AG04450 (cell line): ENCODE data around the gene CPSF7. TPM values are rescaled to one million over a fixed set of nuclear protein-coding genes. Genes with fewer than 3 reads are reported as not detected.

ENCODE experiments used
- CTCF ChIA-PET: fragments of 300-600, 350-600 bp; formaldehyde crosslinking; extraction: SDS; loops from one replicate; lab custom pipeline; 2022; ENCODE audit warnings: antibody characterized with exemption, inconsistent platforms; lab: Charles Lee
- POLR2A ChIA-PET: fragments of 350-600 bp; formaldehyde crosslinking; extraction: SDS; loops from one replicate; lab custom pipeline; 2021; ENCODE audit warnings: antibody characterized with exemption, inconsistent platforms; lab: Yijun Ruan, JAX
- DNase-seq: peaks from one replicate; pipeline ENCODE4 v3.0.0-alpha.2; 2011; ENCODE audit warnings: low read depth, low spot score
- H3K27ac ChIP-seq: one replicate; pipeline ENCODE4 v1.5.1; 2012; ENCODE audit warnings: low read depth, low read length, control low read depth
- H3K27me3 ChIP-seq: one replicate; pipeline ENCODE4 v1.6.0; 2012; ENCODE audit warnings: low read length; ENCODE audit not compliant: control insufficient read depth, insufficient read depth
- H3K4me3 ChIP-seq: 2 replicates; pipeline ENCODE4 v1.5.1; 2011; ENCODE audit warnings: mild to moderate bottlenecking, low read depth, low read length, control low read depth
- H3K9me3 ChIP-seq: 2 replicates; pipeline ENCODE4 v1.5.1; 2012; ENCODE audit warnings: low read length; ENCODE audit not compliant: control insufficient read depth, insufficient read depth
- CTCF ChIP-seq: IDR thresholded peaks from 2 replicates; pipeline ENCODE4 v1.5.1; 2011; ENCODE audit warnings: low read depth, low read length, control low read depth, inconsistent platforms
- polyA minus RNA-seq: library from RNA; depleted of rRNA, polyadenylated mRNA; stranded (reverse); fragments of >200 nt; gene quantifications from 2 replicates; pipeline ENCODE4 v1.2.3, GENCODE V29; 2011; rRNA and poly(A)+ RNA removed
- polyA plus RNA-seq: library from polyadenylated mRNA; depleted of rRNA; stranded (reverse); fragments of >200 nt; gene quantifications from 2 replicates; pipeline ENCODE4 v1.2.3, GENCODE V29; 2011; rRNA removed

CPSF7 gene, protein sequence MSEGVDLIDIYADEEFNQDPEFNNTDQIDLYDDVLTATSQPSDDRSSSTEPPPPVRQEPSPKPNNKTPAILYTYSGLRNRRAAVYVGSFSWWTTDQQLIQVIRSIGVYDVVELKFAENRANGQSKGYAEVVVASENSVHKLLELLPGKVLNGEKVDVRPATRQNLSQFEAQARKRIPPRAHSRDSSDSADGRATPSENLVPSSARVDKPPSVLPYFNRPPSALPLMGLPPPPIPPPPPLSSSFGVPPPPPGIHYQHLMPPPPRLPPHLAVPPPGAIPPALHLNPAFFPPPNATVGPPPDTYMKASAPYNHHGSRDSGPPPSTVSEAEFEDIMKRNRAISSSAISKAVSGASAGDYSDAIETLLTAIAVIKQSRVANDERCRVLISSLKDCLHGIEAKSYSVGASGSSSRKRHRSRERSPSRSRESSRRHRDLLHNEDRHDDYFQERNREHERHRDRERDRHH
- polyA plus RNA-seq: 37.3 and 40.3 TPM in 2 replicates
- 45.7 and 50.7 TPM in 2 replicates for polyA minus RNA-seq

- no peak for TF ChIP-seq CTCF
- Histone ChIP-seq H3K4me3 (peak within 1 kb of the TSS; percentile 100), H3K27ac (peak within 1 kb of the TSS; percentile 96), H3K27me3 (no peaks in the 10 kb centered on the region), H3K9me3 (peaks cover 4% of the 10 kb centered on the region; the same call in 1 of the 2 replicates)
- ChIA-PET CTCF (interaction anchor here (0.7 to 3.1 kb wide), 8 partner anchors 9 to 208 kb away, joined by 3 to 18 read pairs (median 4); no protein-coding TSS in a partner anchor), POLR2A (interaction anchor here (0.7 to 1.7 kb wide), 6 partner anchors 9 to 385 kb away, joined by 3 to 17 read pairs (median 4); partner anchors contain the start of genes CYB561A3, TMEM138 and TMEM216)
- DNase-seq: peak; percentile 77
Observed at GRCh38 chr11:61429691-61430582, at the start of gene CPSF7, which contains the start of gene SDHAF2. TSS of gene CPSF7 (minus strand) at chr11:61429975. CDS start at chr11:61429235, 740 bp downstream. TSS of gene SDHAF2 (plus strand) at chr11:61430124. CDS start at chr11:61430147, 23 bp downstream.

DNA sequence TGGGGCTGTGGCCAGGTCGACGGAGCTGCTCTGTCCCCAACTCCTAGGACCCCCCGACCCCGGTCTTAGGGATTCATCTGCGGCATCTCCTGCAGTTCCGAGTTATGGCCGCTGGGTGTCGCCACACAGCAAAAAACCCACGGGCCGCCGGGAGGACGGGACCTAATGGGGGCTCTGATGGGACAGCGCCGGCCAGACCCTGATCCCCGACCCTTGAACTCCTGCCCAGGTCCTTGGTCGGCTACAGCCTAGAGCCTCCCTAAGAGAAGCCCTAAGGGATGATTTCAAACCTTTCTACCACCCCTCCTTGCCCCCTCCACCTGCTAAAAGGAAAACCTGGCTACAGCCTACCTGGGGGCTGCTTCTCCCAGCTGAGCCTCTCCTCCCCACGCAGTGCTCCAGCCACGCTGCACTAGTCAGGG is 48.0 kb upstream of the CPSF7 start:
- Histone ChIP-seq H3K27ac (no peak overlapping the region), H3K9me3 (no peaks in the 10 kb centered on the region; the same call in none of the 2 replicates), H3K4me3 (no peak overlapping the region), H3K27me3 (peaks cover 15% of the 10 kb centered on the region)
- CTCF ChIA-PET: interaction anchor here (0.8 to 5.7 kb wide), 26 partner anchors 9 to 256 kb away, joined by 3 to 139 read pairs (median 6); partner anchors contain the start of gene LRRC10B
- POLR2A ChIA-PET: interaction anchor here (1.0 to 1.1 kb wide), 2 partner anchors 39 to 255 kb away, joined by 3 to 4 read pairs; no protein-coding TSS in a partner anchor
- no peak for DNase-seq
- TF ChIP-seq CTCF: peak; percentile 87

DNA sequence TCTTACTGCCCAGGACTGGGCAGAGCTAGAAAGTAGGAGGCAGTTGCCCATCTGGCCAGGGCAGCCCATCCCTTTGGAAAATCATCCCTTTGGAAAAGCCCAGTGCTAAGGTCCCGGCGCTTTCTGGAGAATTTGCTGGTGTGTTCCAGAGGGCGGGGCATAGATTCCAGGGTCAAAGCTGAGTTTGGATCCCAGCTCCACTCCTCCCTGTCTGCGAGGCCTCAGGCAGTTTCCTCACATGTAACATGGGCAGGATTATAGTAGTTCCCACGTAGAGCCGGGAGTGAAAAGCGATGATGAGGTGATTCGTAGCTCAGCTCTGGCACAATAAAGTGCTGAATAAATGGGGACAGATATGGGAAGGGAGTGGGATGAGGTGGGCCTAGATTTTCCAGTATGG is 47.4 kb upstream of the CPSF7 start:
- no peak overlapping the region for H3K4me3 ChIP-seq
- no peaks in the 10 kb centered on the region; the same call in none of the 2 replicates for H3K9me3 ChIP-seq
- DNase-seq: no peak
- ChIA-PET CTCF (interaction anchor here (0.8 to 5.7 kb wide), 20 partner anchors 10 to 221 kb away, joined by 3 to 139 read pairs (median 7); partner anchors contain the start of gene LRRC10B), POLR2A (interaction anchor here (1.1 kb wide), 1 partner anchor 256 kb away, joined by 3 read pairs; no protein-coding TSS in a partner anchor)
- peaks cover 10% of the 10 kb centered on the region for H3K27me3 ChIP-seq
- no peak for TF ChIP-seq CTCF
- no peak overlapping the region for H3K27ac ChIP-seq

GRCh38 chr11:61476371-61476770 is 46.6 kb upstream of the CPSF7 start:
- peaks cover 6% of the 10 kb centered on the region for H3K27me3 ChIP-seq
- DNase-seq: no peak
- no peaks in the 10 kb centered on the region; the same call in none of the 2 replicates for H3K9me3 ChIP-seq
- CTCF ChIA-PET: interaction anchor here (0.9 to 5.7 kb wide), 8 partner anchors 9 to 162 kb away, joined by 3 to 139 read pairs (median 12); no protein-coding TSS in a partner anchor
- H3K27ac ChIP-seq: no peak overlapping the region
- POLR2A ChIA-PET: no interaction called here
- H3K4me3 ChIP-seq: no peak overlapping the region
- no peak for TF ChIP-seq CTCF
